Measurements from ENCODE around the gene ATP6AP1.

Gene ATP6AP1

DNA sequence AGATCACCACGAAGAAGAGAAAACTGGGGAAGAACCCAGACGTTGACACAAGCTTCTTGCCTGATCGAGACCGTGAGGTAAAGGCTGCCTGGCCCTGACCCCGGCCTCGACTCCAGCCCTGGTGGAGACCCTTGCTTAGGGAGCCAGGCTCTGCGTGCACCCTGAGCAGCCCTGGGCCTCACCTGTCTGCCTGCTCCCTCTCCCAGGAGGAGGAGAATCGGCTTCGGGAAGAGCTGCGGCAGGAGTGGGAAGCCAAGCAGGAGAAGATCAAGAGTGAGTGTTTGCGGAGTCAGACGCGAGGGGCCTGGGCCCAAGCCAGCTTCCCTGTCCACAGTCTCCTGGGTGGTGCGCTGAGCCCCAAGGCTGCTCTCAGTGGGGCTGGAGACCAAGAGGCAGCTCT lies 20.0 kb downstream of the ATP6AP1 start:
- TF ChIP-seq EZH2phosphoT487 (IDR thresholded peaks at IDR 0.05; ENCODE audit: low read depth) = no peak
- no peak for TF ChIP-seq CTCF (IDR thresholded peaks at IDR 0.05; ENCODE audit: low read depth, low read length)
- Histone ChIP-seq H3K27me3 (ENCODE audit: low read depth, low read length) (no peaks in the 10 kb centered on the region), H3K4me1 (ENCODE audit: low read length) (peaks cover 7% of the 10 kb centered on the region; the same call in 1 of the 2 replicates), H3K4me3 (ENCODE audit: low read length) (no peak overlapping the region), H3K36me3 (replicated peaks; ENCODE audit: low read depth, low read length) (peaks cover 4% of the 10 kb centered on the region), H3K9ac (ENCODE audit: low read length) (no peak overlapping the region), H2AFZ (ENCODE audit: low read depth, low read length) (no peak overlapping the region), H3K4me2 (ENCODE audit: low read length) (no peak overlapping the region), H3K27ac (ENCODE audit: low read length) (no peak overlapping the region), H3K9me3 (ENCODE audit: insufficient read depth, low read length) (no peaks in the 10 kb centered on the region), H3K79me2 (ENCODE audit: low read length) (peaks cover 12% of the 10 kb centered on the region), H4K20me1 (ENCODE audit: insufficient read depth, low read length) (no peaks in the 10 kb centered on the region)

- Histone ChIP-seq H3K9me3 (ENCODE audit: insufficient read depth, low read length) (no peaks in the 10 kb centered on the region), H4K20me1 (ENCODE audit: insufficient read depth, low read length) (no peaks in the 10 kb centered on the region), H3K9ac (ENCODE audit: low read length) (no peak overlapping the region), H3K27ac (ENCODE audit: low read length) (no peak overlapping the region), H3K36me3 (replicated peaks; ENCODE audit: low read depth, low read length) (peaks cover 4% of the 10 kb centered on the region), H3K79me2 (ENCODE audit: low read length) (peaks cover 8% of the 10 kb centered on the region), H3K27me3 (ENCODE audit: low read depth, low read length) (no peaks in the 10 kb centered on the region), H2AFZ (ENCODE audit: low read depth, low read length) (no peak overlapping the region), H3K4me3 (ENCODE audit: low read length) (no peak overlapping the region), H3K4me2 (ENCODE audit: low read length) (no peak overlapping the region), H3K4me1 (ENCODE audit: low read length) (peaks cover 5% of the 10 kb centered on the region; the same call in 1 of the 2 replicates)
- no peak for TF ChIP-seq CTCF (IDR thresholded peaks at IDR 0.05; ENCODE audit: low read depth, low read length)
- TF ChIP-seq EZH2phosphoT487 (IDR thresholded peaks at IDR 0.05; ENCODE audit: low read depth) = no peak
Measured at GRCh38 chrX:154449618-154450017, 21.1 kb downstream of the ATP6AP1 start.

DNA sequence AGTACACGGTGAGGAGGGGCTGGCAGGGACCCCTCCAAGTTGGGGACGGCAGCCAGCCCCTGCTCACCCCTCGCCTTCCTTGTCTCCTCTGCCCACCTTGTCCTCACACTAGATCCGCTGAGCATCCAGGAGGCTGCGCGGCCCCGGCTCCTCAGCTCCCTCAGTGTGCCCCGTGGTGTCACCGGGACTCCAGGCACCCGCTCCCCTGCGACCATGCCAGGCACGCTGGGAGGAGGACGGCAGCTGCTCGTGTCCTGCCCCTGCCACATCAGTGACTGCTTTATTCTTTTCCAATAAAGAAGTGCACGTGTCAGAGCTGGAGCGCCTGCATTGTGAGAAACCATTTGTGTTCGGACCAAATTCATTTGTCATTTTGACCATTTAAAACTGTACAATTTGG lies 21.8 kb downstream of the ATP6AP1 start:
- Histone ChIP-seq H4K20me1 (ENCODE audit: insufficient read depth, low read length) (no peaks in the 10 kb centered on the region), H3K4me1 (ENCODE audit: low read length) (no peaks in the 10 kb centered on the region), H3K27ac (ENCODE audit: low read length) (no peak overlapping the region), H3K4me3 (ENCODE audit: low read length) (no peak overlapping the region), H3K79me2 (ENCODE audit: low read length) (peaks cover under 1% of the 10 kb centered on the region; the same call in 1 of the 2 replicates), H2AFZ (ENCODE audit: low read depth, low read length) (no peak overlapping the region), H3K27me3 (ENCODE audit: low read depth, low read length) (no peaks in the 10 kb centered on the region), H3K36me3 (replicated peaks; ENCODE audit: low read depth, low read length) (peaks cover 4% of the 10 kb centered on the region), H3K4me2 (ENCODE audit: low read length) (no peak overlapping the region), H3K9ac (ENCODE audit: low read length) (no peak overlapping the region), H3K9me3 (ENCODE audit: insufficient read depth, low read length) (no peaks in the 10 kb centered on the region)
- TF ChIP-seq CTCF (IDR thresholded peaks at IDR 0.05; ENCODE audit: low read depth, low read length) (no peak), EZH2phosphoT487 (IDR thresholded peaks at IDR 0.05; ENCODE audit: low read depth) (no peak)

GRCh38 chrX:154452823-154453222 lies 24.3 kb downstream of the ATP6AP1 start:
- no peak for TF ChIP-seq CTCF (IDR thresholded peaks at IDR 0.05; ENCODE audit: low read depth, low read length)
- no peak for TF ChIP-seq EZH2phosphoT487 (IDR thresholded peaks at IDR 0.05; ENCODE audit: low read depth)

More at GRCh38 chrX:154452823-154453222, 24.3 kb downstream of the ATP6AP1 start:
- H4K20me1 ChIP-seq (ENCODE audit: insufficient read depth, low read length) = no peaks in the 10 kb centered on the region
- H3K9ac ChIP-seq (ENCODE audit: low read length) = no peak overlapping the region
- H3K4me1 ChIP-seq (ENCODE audit: low read length) = peaks cover 4% of the 10 kb centered on the region
- H2AFZ ChIP-seq (ENCODE audit: low read depth, low read length) = no peak overlapping the region
- H3K36me3 ChIP-seq (replicated peaks; ENCODE audit: low read depth, low read length) = peaks cover 4% of the 10 kb centered on the region
- no peaks in the 10 kb centered on the region for H3K79me2 ChIP-seq (ENCODE audit: low read length)
- H3K4me3 ChIP-seq (ENCODE audit: low read length) = no peak overlapping the region
- H3K27me3 ChIP-seq (ENCODE audit: low read depth, low read length) = no peaks in the 10 kb centered on the region
- H3K27ac ChIP-seq (ENCODE audit: low read length) = no peak overlapping the region
- no peak overlapping the region for H3K4me2 ChIP-seq (ENCODE audit: low read length)
- H3K9me3 ChIP-seq (ENCODE audit: insufficient read depth, low read length) = no peaks in the 10 kb centered on the region
